Calu3 (cell line): Measurements from ENCODE around the gene SPX. TPM values are rescaled to one million over a fixed set of nuclear protein-coding genes. Genes with fewer than 3 reads are reported as not detected.

Source experiments
- BruUV-seq: library from RNA; stranded (reverse); fragments of 400-500 nt; replicated peaks from 2 replicates; lab custom pipeline; 2021; lab: Mats Ljungman, UMichigan
- CTCF ChIA-PET: fragments of 300-600 bp; sonication (Branson Sonifier 250); formaldehyde crosslinking; loops from one replicate; lab custom pipeline; 2022; ENCODE audit warnings: antibody characterized with exemption; lab: Charles Lee
- DNase-seq: peaks from one replicate; pipeline ENCODE4 v3.0.0; 2022
- H3K27ac Mint-ChIP-seq: one replicate; pipeline ENCODE4 v1.8.0; 2022; ENCODE audit warnings: mixed read lengths; ENCODE audit not compliant: unreplicated experiment
- H3K27me3 Mint-ChIP-seq: one replicate; pipeline ENCODE4 v1.8.0; 2022; ENCODE audit warnings: mixed read lengths; ENCODE audit not compliant: unreplicated experiment
- H3K36me3 Mint-ChIP-seq: one replicate; pipeline ENCODE4 v1.8.0; 2022; ENCODE audit warnings: mild to moderate bottlenecking, moderate library complexity, mixed read lengths; ENCODE audit not compliant: insufficient read depth, unreplicated experiment
- H3K4me1 Mint-ChIP-seq: one replicate; pipeline ENCODE4 v1.8.0; 2022; ENCODE audit warnings: mild to moderate bottlenecking, low read depth, mixed read lengths; ENCODE audit not compliant: unreplicated experiment
- H3K4me3 Mint-ChIP-seq: one replicate; pipeline ENCODE4 v1.8.0; 2022; ENCODE audit warnings: mild to moderate bottlenecking, low read depth, moderate library complexity, mixed read lengths; ENCODE audit not compliant: unreplicated experiment
- H3K9me3 Mint-ChIP-seq: one replicate; pipeline ENCODE4 v1.8.0; 2022; ENCODE audit warnings: low read depth, mixed read lengths; ENCODE audit not compliant: unreplicated experiment
- CTCF ChIP-seq: fragments of 200-600 bp; IDR thresholded peaks from one replicate; pipeline ENCODE4 v1.8.0; 2022; ENCODE audit warnings: antibody characterized with exemption; ENCODE audit not compliant: unreplicated experiment
- intact Hi-C: fragments of 100-400 bp; cut with micrococcal nuclease; formaldehyde crosslinking; loops from one replicate; pipeline ENCODE4 v1.10.0; 2022; ENCODE audit not compliant: unreplicated experiment
- total RNA-seq: library from RNA; stranded (reverse); gene quantifications from 2 replicates; pipeline ENCODE4 v1.2.3, GENCODE V29; 2022

Gene SPX
- total RNA-seq, 1 experiment from 2014 or later = not detected

- no peak overlapping the region for H3K27ac Mint-ChIP-seq
- no peaks in the 10 kb centered on the region for H3K27me3 Mint-ChIP-seq
- no peaks in the 10 kb centered on the region for H3K36me3 Mint-ChIP-seq
- H3K9me3 Mint-ChIP-seq = no peaks in the 10 kb centered on the region
- TF ChIP-seq CTCF = no peak
- H3K4me3 Mint-ChIP-seq = no peak overlapping the region
- BruUV-seq = no TSS peak
- CTCF ChIA-PET = no interaction called here
- no peaks in the 10 kb centered on the region for H3K4me1 Mint-ChIP-seq
- intact Hi-C loops = loop anchor here (10.0 kb wide), 1 partner anchor 175 kb away; no protein-coding TSS in a partner anchor
- DNase-seq = no peak
Observed at GRCh38 chr12:21509768-21510167, 16.3 kb upstream of the SPX start.

GRCh38 chr12:21516281-21516680, 9.8 kb upstream of the SPX start:
- CTCF ChIA-PET = no interaction called here
- Mint-ChIP-seq H3K4me3 (no peak overlapping the region), H3K27me3 (no peaks in the 10 kb centered on the region), H3K36me3 (peaks cover 5% of the 10 kb centered on the region), H3K27ac (no peak overlapping the region), H3K4me1 (no peaks in the 10 kb centered on the region), H3K9me3 (no peaks in the 10 kb centered on the region)
- TF ChIP-seq CTCF = no peak
- BruUV-seq = no TSS peak
- intact Hi-C loops = no loop called here
- no peak for DNase-seq

- peaks cover 5% of the 10 kb centered on the region for H3K36me3 Mint-ChIP-seq
- no peak for TF ChIP-seq CTCF
- H3K4me1 Mint-ChIP-seq = no peaks in the 10 kb centered on the region
- intact Hi-C loops = no loop called here
- H3K27me3 Mint-ChIP-seq = no peaks in the 10 kb centered on the region
- DNase-seq = no peak
- no peak overlapping the region for H3K27ac Mint-ChIP-seq
- H3K9me3 Mint-ChIP-seq = no peaks in the 10 kb centered on the region
- CTCF ChIA-PET = no interaction called here
- no peak overlapping the region for H3K4me3 Mint-ChIP-seq
- no TSS peak for BruUV-seq
Observed at GRCh38 chr12:21518451-21518850, 7.6 kb upstream of the SPX start.

GRCh38 chr12:21521541-21521940, 4.6 kb upstream of the SPX start:
- intact Hi-C loops = no loop called here
- no TSS peak for BruUV-seq
- H3K4me1 Mint-ChIP-seq = no peaks in the 10 kb centered on the region
- H3K27ac Mint-ChIP-seq = no peak overlapping the region
- no peak overlapping the region for H3K4me3 Mint-ChIP-seq
- CTCF ChIA-PET = no interaction called here
- H3K27me3 Mint-ChIP-seq = no peaks in the 10 kb centered on the region
- H3K9me3 Mint-ChIP-seq = peaks cover 8% of the 10 kb centered on the region
- H3K36me3 Mint-ChIP-seq = peaks cover 5% of the 10 kb centered on the region
- DNase-seq = no peak
- no peak for TF ChIP-seq CTCF
